HCT116 (cell line): ENCODE data around the gene SLC22A5. TPM values are rescaled to one million over a fixed set of nuclear protein-coding genes. Genes with fewer than 3 reads are reported as not detected.

Experiments
- ATAC-seq: fragments of 200-7000 bp; cut with Tn5 transposase; 2 replicates; pipeline ENCODE4 v1.9.1; 2020; ENCODE audit warnings: mild to moderate bottlenecking, moderate library complexity
- BruUV-seq: library from RNA; stranded (reverse); fragments of 400-500 nt; replicated peaks from 2 replicates; lab custom pipeline; 2021; lab: Mats Ljungman, UMichigan
- CTCF ChIA-PET: fragments of 300-600 bp; sonication (Branson Sonifier 250); formaldehyde crosslinking; loops from one replicate; lab custom pipeline; 2021; ENCODE audit warnings: antibody characterized with exemption; lab: Charles Lee
- POLR2A ChIA-PET: fragments of 300-600, 350-600 bp; sonication (Branson Sonifier 250); formaldehyde crosslinking; loops from one replicate; lab custom pipeline; 2021; ENCODE audit warnings: antibody characterized with exemption; lab: Charles Lee
- RAD21 ChIA-PET, 2 experiments: fragments of 300-600 bp; sonication (Branson Sonifier 250); formaldehyde crosslinking; loops; one replicate each; lab custom pipeline; 2023; ENCODE audit warnings: low total read pairs in 2 of 2; ENCODE audit not compliant: uncharacterized antibody in 2 of 2, unreplicated experiment in 2 of 2, low non-redundant PET in 1 of 2; lab: Charles Lee
- DNase-seq: peaks from one replicate; pipeline ENCODE4 v3.0.0-alpha.2; 2010; ENCODE audit warnings: low read depth, low spot score
- H2AFZ ChIP-seq: fragments of 200-600 bp; shearing (Covaris generic), sonication (generic); 2 replicates; pipeline ENCODE4 v1.6.1; 2017; ENCODE audit warnings: low read depth, mixed run types, mixed read lengths, antibody characterized with exemption, low read length; ENCODE audit not compliant: poor library complexity, severe bottlenecking
- H3K27ac ChIP-seq: 2 replicates; pipeline ENCODE4 v1.5.1; 2012; ENCODE audit warnings: low read depth, low read length
- H3K27me3 ChIP-seq: fragments of 200-600 bp; sonication (generic); 2 replicates; pipeline ENCODE4 v1.6.1; 2016; ENCODE audit warnings: mixed run types, low read length, mixed read lengths; ENCODE audit not compliant: insufficient read depth
- H3K36me3 ChIP-seq, 2 experiments: fragments of 200-500 bp in 1 of 2; fragments of 200-600 bp in 1 of 2; sonication (Bioruptor generic) in 1 of 2; sonication (generic) in 1 of 2; 2 replicates each; pipeline versions ENCODE4 v1.5.1 to v1.6.1; 2014 to 2016; ENCODE audit warnings: low read length in 2 of 2, inconsistent platforms in 1 of 2, mixed read lengths in 1 of 2, mixed run types in 1 of 2; ENCODE audit not compliant: insufficient read depth in 2 of 2, control insufficient read depth in 1 of 2
- H3K4me1 ChIP-seq, 2 experiments: fragments of 200-600 bp in 1 of 2; sonication (generic) in 1 of 2; 2 replicates each; pipeline versions ENCODE4 v1.5.1 to v1.6.1; 2012 to 2017; ENCODE audit warnings: low read length in 2 of 2, inconsistent platforms in 1 of 2, mild to moderate bottlenecking in 1 of 2, mixed read lengths in 1 of 2, mixed run types in 1 of 2, moderate library complexity in 1 of 2; ENCODE audit not compliant: insufficient read depth in 2 of 2, control insufficient read depth in 1 of 2
- H3K4me2 ChIP-seq: fragments of 200-600 bp; sonication (generic); 2 replicates; pipeline ENCODE4 v1.6.1; 2017; ENCODE audit warnings: mixed run types, low read length, mixed read lengths
- H3K4me3 ChIP-seq, 2 experiments: fragments of 200-600 bp in 1 of 2; sonication (generic) in 1 of 2; replicated peaks in 1 of 2; 2 replicates each; pipeline ENCODE4 v1.5.1; 2011 to 2016; ENCODE audit warnings: low read length in 2 of 2, control low read depth in 1 of 2, low read depth in 1 of 2, mild to moderate bottlenecking in 1 of 2, mixed read lengths in 1 of 2, mixed run types in 1 of 2
- H3K79me2 ChIP-seq: fragments of 200-600 bp; sonication (generic); 2 replicates; pipeline ENCODE4 v1.6.1; 2017; ENCODE audit warnings: mild to moderate bottlenecking, mixed run types, low read length, moderate library complexity, mixed read lengths; ENCODE audit not compliant: insufficient read depth
- H3K9ac ChIP-seq: fragments of 200-600 bp; sonication (generic); 2 replicates; pipeline ENCODE4 v1.6.1; 2016; ENCODE audit warnings: low read length, mixed read lengths
- H3K9me2 ChIP-seq: fragments of 200-600 bp; sonication (generic), shearing (Covaris generic); 2 replicates; pipeline ENCODE4 v1.6.1; 2017; ENCODE audit warnings: mixed run types, mild to moderate bottlenecking, moderate library complexity; ENCODE audit not compliant: insufficient read depth
- H3K9me3 ChIP-seq, 2 experiments: fragments of 200-500 bp in 1 of 2; fragments of 200-600 bp in 1 of 2; sonication (Bioruptor generic) in 1 of 2; sonication (generic) in 1 of 2; 2 replicates each; pipeline ENCODE4 v1.6.1; 2014 to 2017; ENCODE audit warnings: low read length in 2 of 2, mixed read lengths in 2 of 2, inconsistent platforms in 1 of 2, low read depth in 1 of 2, mild to moderate bottlenecking in 1 of 2, mixed run types in 1 of 2, moderate library complexity in 1 of 2; ENCODE audit not compliant: control insufficient read depth in 1 of 2, insufficient read depth in 1 of 2
- H4K20me1 ChIP-seq: fragments of 200-600 bp; sonication (generic), shearing (Covaris generic); 2 replicates; pipeline ENCODE4 v1.6.1; 2017; ENCODE audit warnings: mixed run types, mild to moderate bottlenecking, moderate library complexity; ENCODE audit not compliant: insufficient read depth
- CBX3 ChIP-seq: IDR thresholded peaks from 2 replicates; pipeline ENCODE4 v1.6.1; 2012; ENCODE audit warnings: low read depth
- CEBPB ChIP-seq: IDR thresholded peaks from 2 replicates; pipeline ENCODE4 v1.6.1; 2012; ENCODE audit warnings: low read depth
- EGR1 ChIP-seq: IDR thresholded peaks from 2 replicates; pipeline ENCODE4 v1.6.1; 2012; ENCODE audit warnings: low read depth
- ELF1 ChIP-seq: IDR thresholded peaks from 2 replicates; pipeline ENCODE4 v1.6.1; 2012; ENCODE audit warnings: low read depth, borderline replicate concordance
- EZH2 ChIP-seq: fragments of 200-600 bp; sonication (generic); IDR thresholded peaks from 2 replicates; pipeline ENCODE4 v1.6.1; 2017; ENCODE audit warnings: antibody characterized with exemption, mixed run types
- EZH2phosphoT487 ChIP-seq: fragments of 200-600 bp; IDR thresholded peaks from 2 replicates; pipeline ENCODE4 v1.6.1; 2018; ENCODE audit warnings: antibody characterized with exemption, borderline replicate concordance
- FOSL1 ChIP-seq: IDR thresholded peaks from 2 replicates; pipeline ENCODE4 v1.6.1; 2012; ENCODE audit warnings: low read depth
- JUND ChIP-seq: IDR thresholded peaks from 2 replicates; pipeline ENCODE4 v1.6.1; 2012
- POLR2AphosphoS5 ChIP-seq: IDR thresholded peaks from 2 replicates; pipeline ENCODE4 v1.6.1; 2011; ENCODE audit warnings: mild to moderate bottlenecking, low read depth, low read length, moderate library complexity
- RAD21 ChIP-seq: IDR thresholded peaks from 2 replicates; pipeline ENCODE4 v1.6.1; 2012; ENCODE audit warnings: low read depth, mild to moderate bottlenecking
- SIN3A ChIP-seq: IDR thresholded peaks from 2 replicates; pipeline ENCODE4 v1.6.1; 2012; ENCODE audit warnings: low read depth
- SP1 ChIP-seq: IDR thresholded peaks from 2 replicates; pipeline ENCODE4 v1.6.1; 2012; ENCODE audit warnings: low read depth
- SRF ChIP-seq: IDR thresholded peaks from 2 replicates; pipeline ENCODE4 v1.6.1; 2012; ENCODE audit warnings: low read depth
- TCF7L2 ChIP-seq: IDR thresholded peaks from 2 replicates; pipeline ENCODE4 v1.7.0; 2011; ENCODE audit warnings: borderline replicate concordance, inconsistent platforms; ENCODE audit not compliant: insufficient read depth, insufficient read length; ENCODE audit errors: extremely low read depth
- YY1 ChIP-seq: IDR thresholded peaks from 2 replicates; pipeline ENCODE4 v1.6.1; 2011; ENCODE audit warnings: low read length, low read depth, moderate library complexity, mild to moderate bottlenecking; ENCODE audit not compliant: insufficient replicate concordance; ENCODE audit errors: extremely low read depth
- ZFX ChIP-seq: fragments of 450-650 bp; IDR thresholded peaks from 2 replicates; pipeline ENCODE4 v1.6.1; 2017
- ZNF274 ChIP-seq: fragments of 200-500 bp; sonication (Bioruptor generic); IDR thresholded peaks from 2 replicates; pipeline ENCODE4 v1.6.1; 2014; ENCODE audit warnings: mild to moderate bottlenecking, low read depth, low read length, inconsistent platforms
- intact Hi-C: fragments of 100-400 bp; cut with micrococcal nuclease; formaldehyde crosslinking; loops from 2 replicates; pipeline ENCODE4 v1.10.0; 2022
- total RNA-seq: library from RNA; stranded (reverse); gene quantifications from one replicate; pipeline ENCODE4 v1.2.1, GENCODE V29; 2021; ENCODE audit not compliant: unreplicated experiment
- TF ChIP-seq, protein P1 (sequence below): IDR thresholded peaks from 2 replicates; pipeline ENCODE4 v1.6.1; 2012
- TF ChIP-seq, protein P2 (sequence below): IDR thresholded peaks from 2 replicates; pipeline ENCODE4 v1.6.1; 2012

SLC22A5 gene
- total RNA-seq, 1 experiment from 2014 or later: 9.9 TPM

DNA sequence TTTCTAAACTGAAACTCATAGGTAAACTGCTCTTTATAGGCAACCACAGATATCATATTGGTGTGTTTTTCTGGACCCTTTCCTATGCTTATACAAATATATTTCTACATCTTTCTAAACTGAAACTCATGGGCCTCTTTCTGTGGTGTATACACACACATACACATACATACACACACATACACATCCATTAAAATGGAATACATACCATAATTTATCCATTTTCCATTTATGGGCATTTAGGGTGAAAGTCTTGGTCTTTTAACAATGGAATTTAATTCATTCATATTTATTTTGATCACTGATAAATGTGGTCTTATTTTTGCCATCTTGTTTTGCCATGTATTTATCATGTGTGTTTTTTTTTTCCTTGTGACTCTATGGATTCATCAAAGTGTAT lies 44.1 kb downstream of the SLC22A5 start:
- intact Hi-C loops: no loop called here
- Histone ChIP-seq H3K27ac (no peak overlapping the region), H3K4me2 (no peak overlapping the region), H3K4me3 (no peak overlapping the region), H3K27me3 (no peaks in the 10 kb centered on the region), H3K9me2 (no peaks in the 10 kb centered on the region), H3K9ac (no peak overlapping the region), H3K9me3 (no peaks in the 10 kb centered on the region), H4K20me1 (no peaks in the 10 kb centered on the region), H2AFZ (no peak overlapping the region), H3K4me1 (peaks cover 34 to 79% of the 10 kb centered on the region in 2 experiments), H3K36me3 (no peaks in the 10 kb centered on the region), H3K79me2 (no peaks in the 10 kb centered on the region)
- BruUV-seq: no TSS peak
- CTCF ChIA-PET: no interaction called here
- ATAC-seq: no peak
- TF ChIP-seq SRF: peak; percentile 56; the same call in 1 of the 2 replicates
- no peak for TF ChIP-seq RAD21
- TF ChIP-seq CBX3: no peak
- TF ChIP-seq, protein P1, sequence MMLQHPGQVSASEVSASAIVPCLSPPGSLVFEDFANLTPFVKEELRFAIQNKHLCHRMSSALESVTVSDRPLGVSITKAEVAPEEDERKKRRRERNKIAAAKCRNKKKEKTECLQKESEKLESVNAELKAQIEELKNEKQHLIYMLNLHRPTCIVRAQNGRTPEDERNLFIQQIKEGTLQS: no peak
- no peak for TF ChIP-seq SP1
- no peak for TF ChIP-seq TCF7L2
- TF ChIP-seq ZNF274: no peak
- POLR2A ChIA-PET: interaction anchor here (2.5 kb wide), 1 partner anchor 77 kb away, joined by 11 read pairs; the partner anchor contains the start of gene IRF1
- RAD21 ChIA-PET: no interaction called here
- DNase-seq: no peak

DNA sequence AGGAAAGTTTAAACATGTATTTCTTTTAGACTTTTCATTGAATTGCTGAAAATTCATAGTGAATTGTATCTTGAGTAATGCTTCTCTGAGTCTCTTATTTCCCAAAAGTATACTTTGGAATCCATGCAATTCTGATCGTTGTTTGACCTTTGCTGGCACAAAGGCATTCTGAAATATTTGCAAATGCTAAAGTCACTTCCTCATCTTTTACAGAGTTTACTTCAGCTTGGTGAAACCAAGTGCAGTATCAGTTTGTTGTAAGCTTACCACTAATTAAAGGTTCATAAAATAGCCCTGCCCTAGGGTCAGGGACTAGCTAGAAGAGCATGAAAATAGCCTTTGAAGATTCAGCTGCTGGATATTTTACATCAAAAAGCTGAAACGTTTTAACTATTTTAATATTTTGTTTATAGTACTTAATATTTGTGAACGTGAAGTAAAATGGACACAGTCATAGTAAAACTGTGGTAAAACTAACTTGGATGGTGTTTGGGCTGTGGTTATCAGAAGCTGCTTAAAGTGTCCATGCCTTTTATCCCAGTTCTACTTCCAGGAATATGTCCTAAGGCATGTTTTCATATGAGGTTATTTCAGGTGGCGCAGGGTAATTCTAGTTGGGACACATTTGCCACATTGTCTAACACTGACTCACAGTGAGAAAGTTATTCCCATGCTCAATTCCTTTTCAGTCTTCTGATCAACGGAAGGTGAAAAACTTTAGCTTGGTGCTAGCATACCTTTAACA lies 45.3 kb downstream of the SLC22A5 start:
- H3K4me1 ChIP-seq: peaks cover 39 to 80% of the 10 kb centered on the region in 2 experiments
- ChIA-PET POLR2A (interaction anchor here (1.2 to 2.5 kb wide), 3 partner anchors 11 to 76 kb away, joined by 3 to 11 read pairs (median 3); partner anchors contain the start of gene IRF1), RAD21 (interaction anchor here (1.0 kb wide), 2 partner anchors 27 to 86 kb away, joined by 3 to 6 read pairs; no protein-coding TSS in a partner anchor), CTCF (interaction anchor here (0.7 to 1.8 kb wide), 3 partner anchors 27 to 112 kb away, joined by 3 to 8 read pairs (median 8); no protein-coding TSS in a partner anchor)
- H3K27me3 ChIP-seq: no peaks in the 10 kb centered on the region
- H4K20me1 ChIP-seq: no peaks in the 10 kb centered on the region
- H3K9ac ChIP-seq: peak overlapping the region; percentile 51
- H3K79me2 ChIP-seq: no peaks in the 10 kb centered on the region
- peak overlapping the region; percentile 67 for H3K4me2 ChIP-seq
- no peaks in the 10 kb centered on the region for H3K9me3 ChIP-seq
- no peaks in the 10 kb centered on the region for H3K36me3 ChIP-seq
- intact Hi-C loops: no loop called here
- H3K9me2 ChIP-seq: no peaks in the 10 kb centered on the region
- H3K27ac ChIP-seq: peak overlapping the region; percentile 50; the same call in 1 of the 2 replicates
- peak overlapping the region in 1 of 2 experiments; percentile 18; a peak in 2 of 4 replicates for H3K4me3 ChIP-seq
- peak overlapping the region; percentile 20 for H2AFZ ChIP-seq
- ATAC-seq (peak; percentile 34), DNase-seq (peak; percentile 67)
- no TSS peak for BruUV-seq
- TF ChIP-seq SIN3A (peak; percentile 65; the same call in 1 of the 2 replicates), SRF (peak; percentile 34; the same call in 1 of the 2 replicates), JUND (peak; percentile 83), SP1 (peak; percentile 85), POLR2AphosphoS5 (peak; percentile 38; the same call in 1 of the 2 replicates), RAD21 (no peak), FOSL1 (peak; percentile 75), ZFX (no peak), EGR1 (no peak), EZH2 (no peak), ELF1 (no peak; the same call in 1 of the 2 replicates), YY1 (no peak), EZH2phosphoT487 (no peak), CBX3 (peak; percentile 69; the same call in 1 of the 2 replicates), CEBPB (peak; percentile 75)
- TF ChIP-seq, protein P2, sequence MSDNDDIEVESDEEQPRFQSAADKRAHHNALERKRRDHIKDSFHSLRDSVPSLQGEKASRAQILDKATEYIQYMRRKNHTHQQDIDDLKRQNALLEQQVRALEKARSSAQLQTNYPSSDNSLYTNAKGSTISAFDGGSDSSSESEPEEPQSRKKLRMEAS: peak; percentile 66; the same call in 1 of the 2 replicates
- TF ChIP-seq, protein P1: no peak
